Nephron (organoid): ENCODE data around the gene RGS19.

Experiments used
- H3K27ac Mint-ChIP-seq, 3 experiments: 2 replicates each; pipeline ENCODE4 v1.8.0; 2020; ENCODE audit warnings: mixed read lengths in 3 of 3, mild to moderate bottlenecking in 2 of 3, moderate library complexity in 1 of 3
- H3K27me3 Mint-ChIP-seq: 2 replicates; pipeline ENCODE4 v1.8.0; 2021; ENCODE audit warnings: low read depth, mild to moderate bottlenecking, moderate library complexity, mixed read lengths
- H3K36me3 Mint-ChIP-seq: 2 replicates; pipeline ENCODE4 v1.8.0; 2020; ENCODE audit warnings: low read depth, mixed read lengths
- H3K4me1 Mint-ChIP-seq: 2 replicates; pipeline ENCODE4 v1.8.0; 2020; ENCODE audit warnings: mixed read lengths
- H3K4me3 Mint-ChIP-seq, 3 experiments: 2 replicates each; pipeline ENCODE4 v1.8.0; 2020; ENCODE audit warnings: mild to moderate bottlenecking in 3 of 3, mixed read lengths in 3 of 3, moderate library complexity in 2 of 3
- H3K9me3 Mint-ChIP-seq: 2 replicates; pipeline ENCODE4 v1.8.0; 2020; ENCODE audit warnings: mixed read lengths
- CTCF ChIP-seq, 3 experiments: fragments of 200-600 bp; sonication (generic); IDR thresholded peaks; one replicate each; pipeline ENCODE4 v1.5.0; 2021; ENCODE audit warnings: antibody characterized with exemption in 3 of 3; ENCODE audit not compliant: unreplicated experiment in 3 of 3

The RGS19 gene

GRCh38 chr20:64083378-64083803, 4.1 kb upstream of the RGS19 start:
- peak overlapping the region; percentile 68 to 73 (median 73) for H3K4me3 Mint-ChIP-seq
- H3K27ac Mint-ChIP-seq: no peak overlapping the region
- H3K27me3 Mint-ChIP-seq: peaks cover 61% of the 10 kb centered on the region
- H3K36me3 Mint-ChIP-seq: no peaks in the 10 kb centered on the region
- peaks cover 6% of the 10 kb centered on the region for H3K9me3 Mint-ChIP-seq
- TF ChIP-seq CTCF (IDR thresholded peaks at IDR 0.05; ENCODE audit: unreplicated experiment in 3 of 3): peak; percentile 56 to 78 (median 77)
- peaks cover 15% of the 10 kb centered on the region for H3K4me1 Mint-ChIP-seq

- no peak overlapping the region for H3K27ac Mint-ChIP-seq
- H3K9me3 Mint-ChIP-seq: peaks cover 2% of the 10 kb centered on the region
- no peak for TF ChIP-seq CTCF (IDR thresholded peaks at IDR 0.05; ENCODE audit: unreplicated experiment in 3 of 3)
- peaks cover 56% of the 10 kb centered on the region for H3K27me3 Mint-ChIP-seq
- no peaks in the 10 kb centered on the region for H3K36me3 Mint-ChIP-seq
- H3K4me3 Mint-ChIP-seq: peak overlapping the region; percentile 68 to 73 (median 73)
- peaks cover 15% of the 10 kb centered on the region for H3K4me1 Mint-ChIP-seq
These were observed 3.6 kb upstream of the RGS19 start for GRCh38 chr20:64082820-64083377.

GRCh38 chr20:64082126-64082731, 2.9 kb upstream of the RGS19 start:
- peaks cover 51% of the 10 kb centered on the region for H3K27me3 Mint-ChIP-seq
- peak overlapping the region in 1 of 3 experiments; percentile 48 for H3K27ac Mint-ChIP-seq
- H3K36me3 Mint-ChIP-seq: no peaks in the 10 kb centered on the region
- peaks cover 15% of the 10 kb centered on the region for H3K4me1 Mint-ChIP-seq
- TF ChIP-seq CTCF (IDR thresholded peaks at IDR 0.05; ENCODE audit: unreplicated experiment in 3 of 3): no peak
- no peaks in the 10 kb centered on the region for H3K9me3 Mint-ChIP-seq
- peak overlapping the region; percentile 73 to 82 (median 81) for H3K4me3 Mint-ChIP-seq

GRCh38 chr20:64081624-64081964, 2.3 kb upstream of the RGS19 start:
- Mint-ChIP-seq H3K4me1 (peaks cover 15% of the 10 kb centered on the region), H3K27me3 (peaks cover 48% of the 10 kb centered on the region), H3K9me3 (no peaks in the 10 kb centered on the region), H3K4me3 (peak overlapping the region; percentile 73 to 82 (median 81)), H3K27ac (peak overlapping the region in 1 of 3 experiments; percentile 48), H3K36me3 (no peaks in the 10 kb centered on the region)
- no peak for TF ChIP-seq CTCF (IDR thresholded peaks at IDR 0.05; ENCODE audit: unreplicated experiment in 3 of 3)

- Mint-ChIP-seq H3K4me3 (peak overlapping the region; percentile 79 to 90 (median 85)), H3K36me3 (no peaks in the 10 kb centered on the region), H3K4me1 (peaks cover 15% of the 10 kb centered on the region), H3K27me3 (peaks cover 43% of the 10 kb centered on the region), H3K27ac (peak overlapping the region; percentile 13 to 49 (median 27)), H3K9me3 (no peaks in the 10 kb centered on the region)
- TF ChIP-seq CTCF (IDR thresholded peaks at IDR 0.05; ENCODE audit: unreplicated experiment in 3 of 3): no peak
These were observed 1.7 kb upstream of the RGS19 start for GRCh38 chr20:64080813-64081623.
